ENCODE data around the gene ARMC9. TPM values are rescaled to one million over a fixed set of nuclear protein-coding genes. Genes with fewer than 3 reads are reported as not detected.

The ARMC9 gene
- total and polyA plus RNA-seq, 2 of the 13 experiments (the other 11 are each of a cell fraction or from before 2014, with no cell fraction given) = 9.1 to 12.8 TPM

GRCh38 chr2:231218366-231218765 lies 19.9 kb downstream of the ARMC9 start:
- no TSS peak for BruUV-seq (replicated peaks)
- 96% methylated on average over 3 of the region's 3 CpGs for WGBS (ENCODE audit: low lambda C conversion rate)
- DNase-seq (ENCODE audit: low spot score) (no peak), FAIRE-seq (no peak), ATAC-seq (no peak)
- no peaks in the 10 kb centered on the region for H3K9me3 ChIP-seq (ENCODE audit: low read length)
- peaks cover 16% of the 10 kb centered on the region for H3K4me1 ChIP-seq (ENCODE audit: insufficient read depth, low read length)
- POLR2A ChIA-PET = no interaction called here
- H4K20me1 ChIP-seq (ENCODE audit: insufficient read depth, low read length) = no peaks in the 10 kb centered on the region
- H3K4me2 ChIP-seq (ENCODE audit: low read depth, low read length) = no peak overlapping the region
- in situ Hi-C loops (cut with HindIII; ENCODE audit: extremely low pct_ligation_motif_present, low pct_unique_long_range_greater_than_20kb) (no loop called here), intact Hi-C loops (cut with micrococcal nuclease; ENCODE audit: unreplicated experiment) (no loop called here)
- no peak overlapping the region for H2AFZ ChIP-seq (ENCODE audit: low read length)
- no peak overlapping the region for H3K9ac ChIP-seq (ENCODE audit: insufficient read depth, low read depth, low read length)
- no peaks in the 10 kb centered on the region for H3K79me2 ChIP-seq (ENCODE audit: insufficient read depth, low read length)
- no peak for TF ChIP-seq HNRNPK (IDR thresholded peaks at IDR 0.05; ENCODE audit: low read depth, low read length, poor library complexity, severe bottlenecking)
- no peak for TF ChIP-seq ZNF879 (CRISPR knock-in tag; IDR thresholded peaks at IDR 0.05)
- no peak for TF ChIP-seq ZBTB4 (CRISPR knock-in tag; IDR thresholded peaks at IDR 0.05; ENCODE audit: borderline replicate concordance)
- no peak for TF ChIP-seq KDM3A (CRISPR knock-in tag; IDR thresholded peaks at IDR 0.05; ENCODE audit: low read depth)
- H3K4me3 ChIP-seq (replicated peaks in 1 of 3; ENCODE audit: insufficient read depth in 1 of 3, low read depth in 2 of 3, low read length in 3 of 3) = no peak overlapping the region
- no peak overlapping the region for H3K27ac ChIP-seq (ENCODE audit: extremely low read length, insufficient read depth, low read length)
- no peaks in the 10 kb centered on the region for H3K27me3 ChIP-seq (ENCODE audit: control insufficient read depth in 1 of 2, insufficient read depth in 2 of 2, low read length in 2 of 2)
- peaks cover 0 to 1% of the 10 kb centered on the region in 2 experiments; a peak in 3 of 5 replicates for H3K36me3 ChIP-seq (replicated peaks in 1 of 2; ENCODE audit: control insufficient read depth in 1 of 2, insufficient read depth in 2 of 2, low read length in 2 of 2)
- CTCF ChIA-PET (ENCODE audit: low intra/inter-chr PET ratio, low total read pairs) = no interaction called here

DNA sequence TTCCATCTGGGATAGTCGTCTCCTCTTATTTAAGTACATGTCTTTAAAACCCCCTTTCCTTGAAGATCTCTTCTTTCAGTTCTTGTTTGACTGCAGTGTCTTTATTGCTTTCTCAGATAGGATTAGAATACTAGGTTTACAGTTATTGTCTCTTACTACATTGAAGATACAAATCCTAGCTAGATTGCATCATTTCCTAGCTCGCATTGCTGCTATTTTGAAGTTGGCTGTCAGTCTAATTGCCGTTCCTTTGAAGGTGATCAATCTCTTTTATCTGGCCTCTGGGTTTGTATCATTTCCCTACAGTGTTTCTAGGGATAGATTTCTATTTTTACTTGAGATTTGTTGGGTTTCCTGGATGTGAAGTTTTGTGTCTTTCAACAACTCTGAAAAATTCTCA lies 20.9 kb downstream of the ARMC9 start:
- WGBS (ENCODE audit: low lambda C conversion rate) = 96% methylated on average over 3 of the region's 3 CpGs
- no TSS peak for BruUV-seq (replicated peaks)
- no peak overlapping the region for H3K4me2 ChIP-seq (ENCODE audit: low read depth, low read length)
- H3K27me3 ChIP-seq (ENCODE audit: control insufficient read depth in 1 of 2, insufficient read depth in 2 of 2, low read length in 2 of 2) = no peaks in the 10 kb centered on the region
- H3K36me3 ChIP-seq (replicated peaks in 1 of 2; ENCODE audit: control insufficient read depth in 1 of 2, insufficient read depth in 2 of 2, low read length in 2 of 2) = peaks cover 0 to 1% of the 10 kb centered on the region in 2 experiments; a peak in 3 of 5 replicates
- H4K20me1 ChIP-seq (ENCODE audit: insufficient read depth, low read length) = no peaks in the 10 kb centered on the region
- CTCF ChIA-PET (ENCODE audit: low intra/inter-chr PET ratio, low total read pairs) = no interaction called here
- in situ Hi-C loops (cut with HindIII; ENCODE audit: extremely low pct_ligation_motif_present, low pct_unique_long_range_greater_than_20kb) (no loop called here), intact Hi-C loops (cut with micrococcal nuclease; ENCODE audit: unreplicated experiment) (no loop called here)
- H3K4me1 ChIP-seq (ENCODE audit: insufficient read depth, low read length) = peaks cover 7% of the 10 kb centered on the region
- no peak overlapping the region for H3K27ac ChIP-seq (ENCODE audit: extremely low read length, insufficient read depth, low read length)
- no peak overlapping the region for H2AFZ ChIP-seq (ENCODE audit: low read length)
- no peak for FAIRE-seq
- H3K9ac ChIP-seq (ENCODE audit: insufficient read depth, low read depth, low read length) = no peak overlapping the region
- H3K9me3 ChIP-seq (ENCODE audit: low read length) = no peaks in the 10 kb centered on the region
- POLR2A ChIA-PET = no interaction called here
- DNase-seq (ENCODE audit: low spot score) = no peak
- H3K4me3 ChIP-seq (replicated peaks in 1 of 3; ENCODE audit: insufficient read depth in 1 of 3, low read depth in 2 of 3, low read length in 3 of 3) = no peak overlapping the region
- no peaks in the 10 kb centered on the region for H3K79me2 ChIP-seq (ENCODE audit: insufficient read depth, low read length)
- ATAC-seq = no peak
- TF ChIP-seq ZNF280B (CRISPR knock-in tag; IDR thresholded peaks at IDR 0.05; ENCODE audit: borderline replicate concordance) (no peak), GATAD2A (CRISPR knock-in tag; IDR thresholded peaks at IDR 0.05) (no peak), ATF7 (IDR thresholded peaks at IDR 0.05) (peak; percentile 32), ATF7 (CRISPR knock-in tag; IDR thresholded peaks at IDR 0.05) (no peak), PHF5A (CRISPR knock-in tag; IDR thresholded peaks at IDR 0.05; ENCODE audit: low read depth, unreplicated experiment) (no peak), NR2C2 (CRISPR knock-in tag; IDR thresholded peaks at IDR 0.05; ENCODE audit: borderline replicate concordance) (no peak), NFE2L1 (CRISPR knock-in tag; IDR thresholded peaks at IDR 0.05; ENCODE audit: borderline replicate concordance) (no peak), ETV5 (CRISPR knock-in tag; IDR thresholded peaks at IDR 0.05; ENCODE audit: borderline replicate concordance) (no peak), ZFP90 (CRISPR knock-in tag; IDR thresholded peaks at IDR 0.05; ENCODE audit: borderline replicate concordance) (no peak), ATF5 (CRISPR knock-in tag; IDR thresholded peaks at IDR 0.05; ENCODE audit: low read depth) (no peak)

Measured in HepG2 (cell line).